PC-3 (cell line): ENCODE data around the gene MYH4. TPM values are rescaled to one million over a fixed set of nuclear protein-coding genes. Genes with fewer than 3 reads are reported as not detected.

Source experiments
- ATAC-seq: fragments of 200-7000 bp; cut with Tn5 transposase; 2 replicates; pipeline ENCODE4 v1.9.1; 2020; ENCODE audit warnings: mild to moderate bottlenecking, moderate library complexity
- BruUV-seq: library from RNA; stranded (reverse); fragments of 400-500 nt; replicated peaks from 2 replicates; lab custom pipeline; 2021; lab: Mats Ljungman, UMichigan
- CTCF ChIA-PET: fragments of 300-600 bp; sonication (Branson Sonifier 250); formaldehyde crosslinking; loops from one replicate; lab custom pipeline; 2022; ENCODE audit warnings: antibody characterized with exemption; lab: Charles Lee
- POLR2A ChIA-PET: fragments of 300-600 bp; sonication (Branson Sonifier 250); formaldehyde crosslinking; loops from one replicate; lab custom pipeline; 2022; ENCODE audit warnings: antibody characterized with exemption; ENCODE audit not compliant: unreplicated experiment; lab: Charles Lee
- DNase-seq: peaks from one replicate; pipeline ENCODE4 v3.0.0-alpha.2; 2015
- H2AFZ ChIP-seq: fragments of 300-600 bp; sonication (generic); 2 replicates; pipeline ENCODE4 v1.6.0; 2016; ENCODE audit warnings: antibody characterized with exemption, low read length
- H3F3A ChIP-seq: fragments of 300-600 bp; sonication (generic); one replicate; pipeline ENCODE4 v1.6.0; 2017; ENCODE audit warnings: antibody characterized with exemption, low read length, control low read depth, mild to moderate bottlenecking; ENCODE audit not compliant: unreplicated experiment
- H3K27ac ChIP-seq: fragments of 300-600 bp; sonication (generic); 2 replicates; pipeline ENCODE4 v1.5.1; 2016; ENCODE audit warnings: mild to moderate bottlenecking, low read length
- H3K27me3 ChIP-seq: fragments of 300-600 bp; sonication (generic); 2 replicates; pipeline ENCODE4 v1.6.1; 2016; ENCODE audit warnings: low read length, mixed read lengths
- H3K36me3 ChIP-seq: fragments of 300-600 bp; sonication (generic); 2 replicates; pipeline ENCODE4 v1.6.1; 2016; ENCODE audit warnings: low read depth, mixed run types, low read length, mixed read lengths
- H3K4me1 ChIP-seq: fragments of 300-600 bp; sonication (generic); 2 replicates; pipeline ENCODE4 v1.5.1; 2016; ENCODE audit warnings: low read length; ENCODE audit not compliant: insufficient read depth
- H3K4me2 ChIP-seq: fragments of 300-600 bp; sonication (generic); 2 replicates; pipeline ENCODE4 v1.6.0; 2016; ENCODE audit warnings: low read length
- H3K4me3 ChIP-seq: fragments of 300-600 bp; sonication (generic); 2 replicates; pipeline ENCODE4 v1.5.1; 2016; ENCODE audit warnings: mild to moderate bottlenecking, low read length, mixed read lengths
- H3K79me2 ChIP-seq: fragments of 300-600 bp; sonication (generic); 2 replicates; pipeline ENCODE4 v1.6.1; 2017; ENCODE audit warnings: low read length, mixed read lengths
- H3K9ac ChIP-seq: fragments of 300-600 bp; sonication (generic); 2 replicates; pipeline ENCODE4 v1.6.0; 2016; ENCODE audit warnings: mild to moderate bottlenecking, low read length
- H3K9me2 ChIP-seq: fragments of 300-600 bp; sonication (generic); replicated peaks from 2 replicates; pipeline ENCODE4 v1.6.1; 2016; ENCODE audit warnings: mixed run types, low read length, mixed read lengths
- H3K9me3 ChIP-seq: fragments of 300-600 bp; sonication (generic); 2 replicates; pipeline ENCODE4 v1.6.1; 2016; ENCODE audit warnings: low read length, mixed read lengths
- H4K20me1 ChIP-seq: fragments of 300-600 bp; sonication (generic); 2 replicates; pipeline ENCODE4 v1.6.1; 2016; ENCODE audit warnings: low read length, mixed read lengths
- CTCF ChIP-seq: fragments of 300-600 bp; sonication (generic); conservative IDR thresholded peaks from 2 replicates; pipeline ENCODE4 v1.5.1; 2017; ENCODE audit warnings: antibody characterized with exemption, low read depth, mild to moderate bottlenecking, low read length
- EZH2 ChIP-seq: fragments of 300-600 bp; sonication (generic); IDR thresholded peaks from one replicate; pipeline ENCODE4 v1.6.1; 2017; ENCODE audit warnings: antibody characterized with exemption, mild to moderate bottlenecking, low read length; ENCODE audit not compliant: unreplicated experiment
- EZH2phosphoT487 ChIP-seq: fragments of 300-600 bp; sonication (generic); IDR thresholded peaks from 2 replicates; pipeline ENCODE4 v1.6.1; 2018; ENCODE audit warnings: mild to moderate bottlenecking, antibody characterized with exemption, low read length, borderline replicate concordance
- intact Hi-C: fragments of 100-400 bp; cut with micrococcal nuclease; formaldehyde crosslinking; loops from 2 replicates; pipeline ENCODE4 v1.9.0; 2023
- total RNA-seq: library from RNA; depleted of rRNA; stranded (reverse); fragments of >200 nt; gene quantifications from 2 replicates; pipeline ENCODE4 v1.2.3, GENCODE V29; 2014

The MYH4 gene
- total RNA-seq, 1 experiment from 2014 or later: not detected

DNA sequence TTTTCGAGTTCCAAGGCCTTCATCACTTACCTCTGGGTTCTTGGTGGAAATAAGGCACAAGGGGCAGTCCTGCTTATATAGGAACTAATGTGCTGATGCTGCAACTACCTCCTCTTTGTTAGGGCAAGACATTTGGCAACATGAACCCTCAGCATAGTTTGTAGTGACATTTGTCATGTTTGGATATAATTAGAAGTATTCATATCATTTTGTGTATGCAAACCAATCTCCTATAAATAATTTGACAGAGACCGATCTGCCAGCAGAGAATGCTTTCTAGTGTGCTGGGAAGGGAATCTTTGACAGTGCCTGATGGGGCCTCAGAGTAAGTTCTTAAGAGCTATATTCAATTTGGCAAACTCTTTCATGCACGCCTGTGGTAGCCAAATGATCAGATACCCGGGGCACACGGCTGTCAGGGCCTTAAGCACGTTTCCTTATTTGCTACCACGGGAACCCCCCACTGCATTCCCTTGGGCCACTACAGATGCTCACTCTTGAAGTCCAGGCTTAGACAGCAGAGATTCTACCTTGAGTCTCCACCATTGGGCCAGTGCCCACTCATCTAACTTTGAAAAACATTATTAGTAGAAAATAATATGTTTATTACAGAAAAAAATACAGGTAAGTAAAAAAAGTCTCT, 47.3 kb downstream of the MYH4 start, which contains the start of gene MYH8:
MYH8 (minus strand) TSS at position 51 of the 643 bp plus-strand sequence. CDS start 1,723 bp downstream, outside the sequence.
- Histone ChIP-seq H3K4me1 (no peaks in the 10 kb centered on the region), H4K20me1 (no peaks in the 10 kb centered on the region), H3K27me3 (peaks cover 11% of the 10 kb centered on the region; the same call in 1 of the 2 replicates), H3K36me3 (no peaks in the 10 kb centered on the region), H3K9me2 (no peaks in the 10 kb centered on the region), H3K9me3 (no peaks in the 10 kb centered on the region), H3K4me2 (no peak within 1 kb of the TSS), H3K4me3 (no peak within 1 kb of the TSS), H3K79me2 (no peaks in the 10 kb centered on the region), H3F3A (no peaks in the 10 kb centered on the region), H2AFZ (no peak within 1 kb of the TSS), H3K27ac (no peak within 1 kb of the TSS), H3K9ac (no peak within 1 kb of the TSS)
- intact Hi-C loops: no loop called here
- ChIA-PET POLR2A (no interaction called here), CTCF (no interaction called here)
- no peak for DNase-seq
- no peak for TF ChIP-seq EZH2
- BruUV-seq: no TSS peak
- ATAC-seq: no peak

- Histone ChIP-seq H3K9me3 (no peaks in the 10 kb centered on the region), H3F3A (no peaks in the 10 kb centered on the region), H3K4me1 (no peaks in the 10 kb centered on the region), H3K79me2 (no peaks in the 10 kb centered on the region), H3K4me2 (no peak overlapping the region), H2AFZ (no peak overlapping the region), H3K27me3 (peaks cover 11% of the 10 kb centered on the region; the same call in 1 of the 2 replicates), H3K9ac (no peak overlapping the region), H4K20me1 (no peaks in the 10 kb centered on the region), H3K9me2 (no peaks in the 10 kb centered on the region), H3K36me3 (no peaks in the 10 kb centered on the region), H3K27ac (no peak overlapping the region), H3K4me3 (no peak overlapping the region)
- TF ChIP-seq CTCF: no peak
- no peak for TF ChIP-seq EZH2phosphoT487
- no peak for TF ChIP-seq EZH2
- ATAC-seq: no peak
- no TSS peak for BruUV-seq
- ChIA-PET CTCF (no interaction called here), POLR2A (no interaction called here)
- no peak for DNase-seq
- intact Hi-C loops: no loop called here
These were observed 48.1 kb downstream of the MYH4 start for GRCh38 chr17:10421211-10421610.

GRCh38 chr17:10420811-10421210, 48.5 kb downstream of the MYH4 start:
- Histone ChIP-seq H2AFZ (no peak overlapping the region), H3K79me2 (no peaks in the 10 kb centered on the region), H3K27me3 (peaks cover 11% of the 10 kb centered on the region; the same call in 1 of the 2 replicates), H3K36me3 (no peaks in the 10 kb centered on the region), H3K4me2 (no peak overlapping the region), H3K4me3 (no peak overlapping the region), H3K27ac (no peak overlapping the region), H3K9ac (no peak overlapping the region), H4K20me1 (no peaks in the 10 kb centered on the region), H3K9me3 (no peaks in the 10 kb centered on the region), H3F3A (no peaks in the 10 kb centered on the region), H3K9me2 (no peaks in the 10 kb centered on the region), H3K4me1 (no peaks in the 10 kb centered on the region)
- ATAC-seq (no peak), DNase-seq (no peak)
- ChIA-PET POLR2A (no interaction called here), CTCF (no interaction called here)
- intact Hi-C loops: no loop called here
- BruUV-seq: no TSS peak
- TF ChIP-seq CTCF (no peak), EZH2phosphoT487 (no peak), EZH2 (no peak)
